ENCODE measurements around the gene MIER2. TPM values are rescaled to one million over a fixed set of nuclear protein-coding genes. Genes with fewer than 3 reads are reported as not detected.

MIER2 gene
- total RNA-seq, 4 donors from 2014 or later: 2.4 to 16.0 (median 9.2) TPM

DNA sequence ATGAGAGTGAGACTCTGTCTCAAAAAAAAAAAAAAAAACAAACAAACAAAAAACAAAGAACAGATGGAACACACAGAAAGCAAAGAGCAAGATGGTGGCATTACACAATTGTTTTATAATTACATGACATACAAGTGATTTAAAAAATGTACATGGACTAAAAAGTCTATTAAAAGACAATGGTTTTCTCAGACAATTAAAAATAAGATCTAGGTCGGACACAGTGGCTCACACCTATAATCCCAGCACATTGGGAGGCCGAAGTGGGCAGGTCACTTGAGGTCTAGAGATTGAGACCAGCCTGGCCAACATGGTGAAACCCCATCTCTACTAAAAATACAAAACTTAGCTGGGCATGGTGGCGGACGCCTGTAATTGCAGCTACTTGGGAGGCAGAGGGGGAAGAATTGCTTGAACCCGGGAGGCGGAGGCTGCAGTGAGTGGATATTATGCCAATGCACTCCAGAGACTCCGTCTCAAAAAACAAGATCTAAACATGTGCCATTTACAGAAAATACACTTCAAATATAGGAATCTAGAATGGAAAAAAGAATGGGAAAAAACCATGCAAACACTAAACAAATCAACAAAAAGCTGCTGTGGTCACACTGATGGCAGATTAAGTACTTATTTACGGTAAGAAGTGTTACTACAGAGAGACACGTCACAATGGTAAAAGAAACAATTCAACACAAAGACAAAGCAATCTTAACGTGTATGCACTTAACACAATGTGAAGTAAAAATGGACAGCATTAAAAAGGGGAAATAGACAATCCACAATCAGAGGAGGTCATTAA, 26.7 kb downstream of the MIER2 start:
- TF ChIP-seq, protein P1, sequence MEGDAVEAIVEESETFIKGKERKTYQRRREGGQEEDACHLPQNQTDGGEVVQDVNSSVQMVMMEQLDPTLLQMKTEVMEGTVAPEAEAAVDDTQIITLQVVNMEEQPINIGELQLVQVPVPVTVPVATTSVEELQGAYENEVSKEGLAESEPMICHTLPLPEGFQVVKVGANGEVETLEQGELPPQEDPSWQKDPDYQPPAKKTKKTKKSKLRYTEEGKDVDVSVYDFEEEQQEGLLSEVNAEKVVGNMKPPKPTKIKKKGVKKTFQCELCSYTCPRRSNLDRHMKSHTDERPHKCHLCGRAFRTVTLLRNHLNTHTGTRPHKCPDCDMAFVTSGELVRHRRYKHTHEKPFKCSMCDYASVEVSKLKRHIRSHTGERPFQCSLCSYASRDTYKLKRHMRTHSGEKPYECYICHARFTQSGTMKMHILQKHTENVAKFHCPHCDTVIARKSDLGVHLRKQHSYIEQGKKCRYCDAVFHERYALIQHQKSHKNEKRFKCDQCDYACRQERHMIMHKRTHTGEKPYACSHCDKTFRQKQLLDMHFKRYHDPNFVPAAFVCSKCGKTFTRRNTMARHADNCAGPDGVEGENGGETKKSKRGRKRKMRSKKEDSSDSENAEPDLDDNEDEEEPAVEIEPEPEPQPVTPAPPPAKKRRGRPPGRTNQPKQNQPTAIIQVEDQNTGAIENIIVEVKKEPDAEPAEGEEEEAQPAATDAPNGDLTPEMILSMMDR (IDR thresholded peaks at IDR 0.05; ENCODE audit: low read depth): no peak

DNA sequence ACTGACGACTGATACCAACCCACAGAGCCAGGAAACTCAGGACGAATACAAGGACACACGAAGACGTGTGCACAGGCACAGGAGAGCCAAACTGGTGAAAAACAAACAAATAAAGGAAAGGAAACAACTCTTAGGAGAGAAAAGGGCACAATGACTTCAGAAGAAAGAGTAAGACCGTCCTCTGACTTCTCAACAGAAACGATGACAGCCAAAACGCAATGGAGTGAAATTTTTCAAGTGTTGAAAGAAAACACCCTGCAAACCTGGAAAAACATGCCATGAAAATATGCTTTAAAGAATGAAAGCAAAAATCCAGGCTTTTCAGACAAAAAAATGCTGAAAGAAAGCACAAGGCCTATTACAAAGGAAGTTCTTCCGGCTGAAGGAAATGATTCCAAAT, 28.8 kb downstream of the MIER2 start:
- TF ChIP-seq, protein P1 (IDR thresholded peaks at IDR 0.05; ENCODE audit: low read depth): no peak

DNA sequence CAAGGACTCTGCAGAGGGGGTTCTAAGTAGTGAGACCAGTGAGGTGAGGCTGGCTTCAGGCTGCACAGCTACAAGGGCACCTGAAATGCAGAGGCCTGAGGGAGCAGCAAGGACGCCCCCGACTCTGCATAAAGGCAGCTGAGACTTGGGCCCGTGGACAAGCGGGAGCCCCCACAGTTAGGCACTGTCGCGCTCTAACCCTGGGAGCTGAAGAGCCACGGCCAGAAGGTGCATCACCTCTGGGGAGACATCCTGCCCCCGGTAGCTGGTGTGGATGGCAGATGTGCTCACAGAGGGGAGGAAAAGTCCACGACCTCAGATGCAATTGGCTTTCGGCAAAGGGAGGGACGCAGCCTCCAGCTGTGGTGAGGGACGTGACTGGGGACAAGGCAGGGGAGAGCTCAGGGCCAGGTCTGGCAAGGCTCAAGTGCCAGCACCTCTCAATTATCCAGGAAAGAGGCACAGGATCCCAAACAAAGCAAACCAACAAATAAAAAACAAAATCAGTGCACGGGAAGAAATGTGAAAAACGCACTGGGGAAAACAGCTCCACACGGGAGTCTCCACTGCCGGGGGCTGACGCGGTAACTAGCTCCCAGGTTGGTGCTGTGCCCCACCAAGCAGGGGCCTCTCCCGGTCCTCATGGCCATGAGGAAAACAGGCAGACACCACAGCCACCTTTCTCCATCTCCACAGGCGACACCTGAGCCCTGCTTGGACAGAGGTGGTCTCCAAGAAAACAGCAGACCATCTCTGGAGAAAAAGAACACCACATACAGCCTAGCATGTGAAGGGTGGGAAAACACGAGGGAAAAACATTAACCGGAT, 30.4 kb downstream of the MIER2 start:
- TF ChIP-seq, protein P1 (IDR thresholded peaks at IDR 0.05; ENCODE audit: low read depth): no peak

DNA sequence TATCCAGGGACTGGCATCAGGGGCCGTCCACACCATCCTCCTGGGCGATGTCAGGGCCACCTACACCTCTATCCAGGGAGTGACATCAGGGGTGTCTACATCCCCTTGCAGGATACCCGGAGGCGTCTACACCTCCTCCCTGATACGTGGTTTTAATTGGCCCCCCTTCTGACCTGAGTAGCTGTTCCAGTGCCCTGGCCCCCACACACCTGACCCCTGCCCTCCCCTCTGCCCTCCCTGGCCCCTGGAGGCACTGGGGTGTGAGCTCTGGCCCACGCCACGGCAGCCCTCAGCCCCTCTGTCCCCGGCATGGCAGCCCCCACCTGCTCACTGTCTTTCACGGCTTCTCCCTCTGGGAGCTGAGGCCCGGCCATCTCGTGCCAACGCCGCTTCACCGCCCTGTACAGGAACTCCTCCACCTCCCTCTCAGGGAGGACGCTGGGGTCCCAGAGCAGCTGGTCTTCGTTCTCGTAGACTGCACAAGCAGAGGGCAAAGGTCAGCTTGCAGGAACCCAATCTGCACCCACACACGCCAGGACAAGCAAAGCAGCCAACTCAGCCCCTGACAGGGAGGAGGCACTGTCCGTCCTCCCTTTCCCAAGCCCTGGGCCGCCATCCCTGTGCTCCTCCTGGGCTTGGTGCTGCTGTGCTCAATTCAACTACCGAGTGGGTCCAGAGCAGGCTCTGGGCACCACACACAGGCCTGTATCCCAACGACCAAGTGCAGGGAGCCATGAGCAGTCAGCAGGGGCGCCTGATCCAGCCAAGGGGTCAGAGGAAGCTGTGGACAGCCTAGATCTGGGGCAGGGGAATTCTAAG, 31.2 kb downstream of the MIER2 start:
- TF ChIP-seq, protein P1 (IDR thresholded peaks at IDR 0.05; ENCODE audit: low read depth): no peak

DNA sequence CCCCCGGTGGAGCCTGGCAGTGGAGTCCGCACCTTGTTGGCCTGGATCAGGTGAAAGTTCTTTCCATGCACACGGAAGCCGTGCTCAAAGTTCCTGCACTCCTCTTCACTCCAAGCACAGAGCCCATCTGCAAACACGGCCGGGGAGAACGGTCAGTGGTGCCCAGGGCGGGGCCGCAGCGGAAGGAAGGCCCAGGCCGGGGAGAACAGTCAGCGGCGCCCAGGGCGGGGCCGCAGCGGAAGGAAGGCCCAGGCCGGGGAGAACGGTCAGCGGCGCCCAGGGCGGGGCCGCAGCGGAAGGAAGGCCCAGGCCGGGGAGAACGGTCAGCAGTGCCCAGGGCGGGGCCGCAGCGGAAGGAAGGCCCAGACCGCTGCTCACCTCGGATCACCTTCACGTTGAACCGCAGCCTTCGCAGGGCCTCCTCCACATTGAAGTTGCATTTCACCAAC, 32.8 kb downstream of the MIER2 start:
- TF ChIP-seq, protein P1 (IDR thresholded peaks at IDR 0.05; ENCODE audit: low read depth): no peak

DNA sequence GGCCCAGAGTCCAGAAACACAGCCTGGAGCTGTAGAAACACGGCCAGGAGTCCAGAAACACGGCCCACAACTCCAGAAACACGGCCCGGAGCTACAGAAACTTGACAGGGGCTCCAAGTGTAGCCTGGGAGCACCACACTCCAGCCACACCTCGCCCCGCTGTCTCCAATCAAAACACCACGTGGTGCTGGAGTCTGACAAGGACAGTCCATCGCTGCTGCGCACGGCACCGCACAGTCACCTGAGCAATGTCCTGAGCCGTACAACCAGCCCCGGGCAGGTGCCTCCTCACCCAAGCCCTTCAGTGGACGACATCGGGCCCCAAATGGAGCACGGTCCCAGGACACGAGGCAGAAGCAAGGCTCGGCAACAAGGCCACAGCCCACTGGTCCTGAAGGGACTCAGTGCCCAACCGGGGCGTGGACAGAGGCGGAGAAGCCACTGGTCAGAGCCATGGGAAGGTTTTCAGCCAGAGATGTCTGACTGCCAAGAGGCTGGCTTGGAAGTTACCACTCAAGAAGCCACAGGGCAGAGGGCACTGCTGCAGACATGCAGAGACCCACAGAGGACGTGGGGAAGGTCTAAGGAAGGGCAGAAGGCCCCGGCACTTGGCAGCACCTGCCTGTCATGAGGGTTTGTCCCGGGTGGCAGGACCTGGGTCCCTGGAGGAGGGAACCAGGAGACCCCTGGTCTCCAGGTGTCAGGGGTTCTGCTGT, 33.7 kb downstream of the MIER2 start:
- TF ChIP-seq, protein P1 (IDR thresholded peaks at IDR 0.05; ENCODE audit: low read depth): no peak

Measured in subcutaneous adipose tissue (tissue), 4 donors.